ENCODE data around the gene MAP1LC3A.

DNA sequence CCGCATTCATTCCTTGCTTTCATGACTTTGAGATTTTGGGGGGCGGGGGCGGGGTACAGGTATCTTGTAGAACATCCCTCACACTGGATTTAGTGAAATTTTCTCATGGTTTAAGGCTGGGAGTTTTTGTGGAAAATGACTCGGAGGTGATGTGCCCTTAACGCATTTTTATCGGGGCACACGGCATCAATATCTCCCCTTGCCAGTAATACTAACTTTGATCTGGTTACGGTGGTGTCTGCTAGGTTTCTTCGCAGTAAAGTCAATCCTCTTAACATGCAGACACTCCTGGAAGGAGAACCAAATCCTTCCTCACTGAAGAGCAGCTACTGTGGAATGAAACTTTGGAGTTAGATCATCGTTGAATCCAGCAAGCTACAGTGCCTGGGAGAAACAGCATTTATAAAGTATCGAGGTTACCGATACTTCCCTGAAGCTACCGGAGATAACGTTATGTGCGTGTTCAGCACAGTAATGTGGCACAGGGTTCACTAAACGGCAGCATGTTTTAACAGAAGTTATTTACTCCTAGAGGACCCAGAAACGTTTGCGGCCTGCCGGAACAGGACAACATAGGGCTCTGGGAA is 43.5 kb upstream of the MAP1LC3A start:
- TF ChIP-seq CTCF (IDR thresholded peaks at IDR 0.05) (no peak), POLR2AphosphoS5 (IDR thresholded peaks at IDR 0.05) (no peak)
